Choroid plexus epithelial cell (primary cell): ENCODE data around the gene TMCC2.

ENCODE experiments used
- DNase-seq: peaks from one replicate; pipeline ENCODE4 v3.0.0-alpha.2; 2010; ENCODE audit warnings: low read depth
- H3K4me3 ChIP-seq: 2 replicates; pipeline ENCODE4 v1.5.1; 2011; ENCODE audit warnings: low read depth, mild to moderate bottlenecking, control low read depth, low read length, moderate library complexity
- CTCF ChIP-seq: conservative IDR thresholded peaks from 2 replicates; pipeline ENCODE4 v1.5.1; 2011; ENCODE audit warnings: low read depth, mild to moderate bottlenecking, control low read depth, inconsistent platforms, low read length, moderate library complexity

Gene TMCC2

DNA sequence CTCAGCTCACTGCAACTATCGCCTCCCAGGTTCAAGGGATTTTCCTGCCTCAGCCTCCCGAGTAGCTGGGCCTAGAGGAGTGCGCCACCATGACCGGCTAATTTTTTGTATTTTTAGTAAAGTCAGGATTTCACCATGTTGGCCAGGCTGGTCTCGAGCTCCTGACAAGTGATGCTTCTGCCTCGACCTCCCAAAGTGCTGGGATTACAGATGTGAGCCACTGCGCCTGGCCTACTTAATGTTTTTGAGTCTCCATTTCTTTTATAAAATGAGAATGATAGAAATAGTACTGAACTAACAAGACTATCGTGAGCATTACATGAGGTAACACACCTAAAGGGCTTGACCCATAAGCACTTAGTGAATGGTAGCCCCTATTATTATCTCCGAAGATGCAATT lies 72.4 kb downstream of the TMCC2 start:
- H3K4me3 ChIP-seq = no peak overlapping the region
- DNase-seq = no peak
- no peak for TF ChIP-seq CTCF

- TF ChIP-seq CTCF = no peak
- H3K4me3 ChIP-seq = peak overlapping the region; percentile 11
- DNase-seq = peak; percentile 97
Observed at GRCh38 chr1:205301205-205301821, 73.6 kb downstream of the TMCC2 start.

DNA sequence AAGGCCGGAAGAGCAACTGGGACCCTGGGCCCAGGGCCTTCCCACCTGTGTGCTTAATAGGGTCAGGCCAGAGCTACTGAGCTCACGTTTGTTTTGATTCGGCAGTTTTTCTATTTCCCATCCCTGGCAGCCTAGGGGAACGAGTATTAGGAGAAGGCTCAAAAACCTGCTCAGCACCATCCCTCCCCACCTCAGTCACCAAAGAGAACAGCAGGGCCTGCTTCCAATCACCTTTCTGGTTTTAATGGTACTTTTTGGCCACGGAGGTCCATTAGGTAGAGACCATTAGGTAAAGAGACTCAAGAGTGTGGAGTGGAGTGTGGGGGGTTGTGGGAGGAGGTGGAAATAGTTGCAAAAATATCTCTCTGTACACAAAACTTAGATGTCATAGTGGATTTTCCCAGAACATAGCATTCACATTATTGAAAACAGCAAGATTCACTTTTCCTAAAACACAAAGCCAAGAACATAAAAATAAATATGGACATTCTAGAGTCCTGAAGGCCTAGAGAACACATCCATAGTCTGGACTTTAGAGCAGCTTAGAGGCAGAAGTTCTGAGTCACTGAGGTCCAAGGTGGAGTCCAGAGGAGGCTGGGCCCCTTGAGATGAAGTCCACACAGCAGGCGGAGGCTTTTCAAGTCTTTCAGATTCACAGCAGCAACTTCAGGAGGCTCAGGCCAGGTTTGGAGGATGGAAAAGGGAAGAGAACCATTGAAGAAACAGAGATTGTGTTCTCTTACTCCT lies 74.3 kb downstream of the TMCC2 start:
- no peak overlapping the region for H3K4me3 ChIP-seq
- DNase-seq = peak; percentile 79
- TF ChIP-seq CTCF = no peak

GRCh38 chr1:205303247-205303888 lies 75.6 kb downstream of the TMCC2 start:
- no peak for DNase-seq
- H3K4me3 ChIP-seq = no peak overlapping the region
- TF ChIP-seq CTCF = no peak

GRCh38 chr1:205304046-205304694 lies 76.4 kb downstream of the TMCC2 start:
- H3K4me3 ChIP-seq = no peak overlapping the region
- no peak for DNase-seq
- TF ChIP-seq CTCF = no peak

GRCh38 chr1:205304695-205305070 lies 76.9 kb downstream of the TMCC2 start:
- no peak for DNase-seq
- no peak overlapping the region for H3K4me3 ChIP-seq
- TF ChIP-seq CTCF = no peak
